Hepatocyte (in vitro differentiated cells): ENCODE measurements around the gene DDX17. TPM values are rescaled to one million over a fixed set of nuclear protein-coding genes. Genes with fewer than 3 reads are reported as not detected.

Experiments used
- DNase-seq: peaks from one replicate; pipeline ENCODE4 v3.0.0-alpha.2; 2016; ENCODE audit warnings: low spot score
- H2AFZ ChIP-seq: fragments of 200-600 bp; sonication (generic); 2 replicates; pipeline ENCODE4 v1.6.0; 2016; ENCODE audit warnings: antibody characterized with exemption, mild to moderate bottlenecking
- H3K27ac ChIP-seq: fragments of 200-600 bp; sonication (generic); 2 replicates; pipeline ENCODE4 v1.5.1; 2016; ENCODE audit warnings: mild to moderate bottlenecking
- H3K27me3 ChIP-seq: fragments of 200-600 bp; sonication (generic); 2 replicates; pipeline ENCODE4 v1.6.1; 2016
- H3K36me3 ChIP-seq: fragments of 200-600 bp; sonication (generic); replicated peaks from 2 replicates; pipeline ENCODE4 v1.5.1; 2016; ENCODE audit warnings: low read depth; ENCODE audit not compliant: insufficient read depth
- H3K4me1 ChIP-seq: fragments of 200-600 bp; sonication (generic); 2 replicates; pipeline ENCODE4 v1.5.1; 2016; ENCODE audit warnings: mild to moderate bottlenecking, moderate library complexity; ENCODE audit not compliant: insufficient read depth
- H3K4me2 ChIP-seq: fragments of 200-600 bp; sonication (generic); 2 replicates; pipeline ENCODE4 v1.6.0; 2016
- H3K4me3 ChIP-seq: fragments of 200-600 bp; sonication (generic); 2 replicates; pipeline ENCODE4 v1.5.1; 2016; ENCODE audit warnings: mild to moderate bottlenecking
- H3K79me2 ChIP-seq: fragments of 200-600 bp; sonication (generic); 2 replicates; pipeline ENCODE4 v1.6.0; 2017; ENCODE audit warnings: mild to moderate bottlenecking
- H3K9me2 ChIP-seq: fragments of 200-600 bp; sonication (generic); replicated peaks from 2 replicates; pipeline ENCODE4 v1.6.0; 2017; ENCODE audit warnings: mild to moderate bottlenecking; ENCODE audit not compliant: insufficient read depth
- H3K9me3 ChIP-seq: fragments of 200-600 bp; sonication (generic); 2 replicates; pipeline ENCODE4 v1.5.1; 2016; ENCODE audit warnings: low read depth, mild to moderate bottlenecking
- H4K20me1 ChIP-seq: fragments of 200-600 bp; sonication (generic); 2 replicates; pipeline ENCODE4 v1.6.0; 2016; ENCODE audit warnings: mild to moderate bottlenecking; ENCODE audit not compliant: insufficient read depth, poor library complexity, severe bottlenecking
- EZH2 ChIP-seq: fragments of 200-600 bp; sonication (generic); IDR thresholded peaks from 2 replicates; pipeline ENCODE4 v1.6.1; 2016; ENCODE audit warnings: antibody characterized with exemption, mild to moderate bottlenecking, borderline replicate concordance
- EZH2phosphoT487 ChIP-seq: fragments of 200-600 bp; sonication (generic); IDR thresholded peaks from one replicate; pipeline ENCODE4 v1.6.1; 2018; ENCODE audit warnings: antibody characterized with exemption, mild to moderate bottlenecking, low read depth, moderate library complexity; ENCODE audit not compliant: unreplicated experiment, severe bottlenecking
- WGBS: methylation state at CpG from one replicate; pipeline ENCODE4 v1.1.6; 2016; ENCODE audit warnings: low lambda C conversion rate; ENCODE audit errors: missing lambda C conversion rate; 5-methylcytosine and 5-hydroxymethylcytosine counted together
- polyA plus RNA-seq: library from polyadenylated mRNA; unstranded; fragments of >200 nt; fragmentation: Nextera tagmentation; extraction: Ambion mirVana; gene quantifications from 2 replicates; pipeline ENCODE4 v1.2.1, GENCODE V29; 2016
- total RNA-seq: library from RNA; depleted of rRNA; stranded (reverse); fragments of >200 nt; gene quantifications from 2 replicates; pipeline ENCODE4 v1.2.3, GENCODE V29; 2014
- TF ChIP-seq, protein P1 (sequence below): fragments of 200-600 bp; sonication (generic); IDR thresholded peaks from 2 replicates; pipeline ENCODE4 v1.5.1; 2016; ENCODE audit warnings: antibody characterized with exemption, mild to moderate bottlenecking; ENCODE audit not compliant: poor library complexity

The DDX17 gene
- total and polyA plus RNA-seq, 2 experiments from 2014 or later: 42.3 to 432 TPM

DNA sequence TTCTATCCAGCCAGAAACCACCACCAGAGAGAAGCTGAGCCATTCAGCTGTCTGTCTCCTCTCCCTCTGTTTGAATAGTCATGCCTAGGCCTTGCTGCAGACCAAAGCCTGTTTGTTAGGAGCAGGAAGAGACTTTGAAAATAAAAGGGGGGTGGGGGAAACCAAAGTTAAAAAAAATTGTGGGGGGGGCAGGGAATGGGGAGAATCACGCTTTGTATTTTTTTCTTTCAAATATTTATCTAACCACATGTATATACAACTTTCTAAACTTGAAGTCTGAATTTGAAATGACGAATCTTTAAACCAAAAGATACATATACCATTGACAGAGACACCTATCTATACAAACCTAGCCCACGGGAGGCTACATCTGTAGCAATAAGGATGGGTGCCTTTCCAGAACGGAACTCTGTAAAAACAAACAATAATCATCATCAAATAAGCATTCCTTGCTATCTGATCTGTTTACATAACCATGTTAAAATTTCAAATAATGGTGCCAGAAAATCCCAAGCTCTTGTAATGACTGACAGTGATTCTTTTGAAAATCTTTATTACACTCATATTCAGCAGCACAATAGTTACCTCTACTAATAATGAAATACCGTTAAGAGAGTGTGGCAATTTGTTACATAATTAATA, 14.3 kb downstream of the DDX17 start:
- Histone ChIP-seq H3K27me3 (no peaks in the 10 kb centered on the region), H3K36me3 (peaks cover 16% of the 10 kb centered on the region), H2AFZ (no peak overlapping the region), H3K79me2 (peaks cover 79% of the 10 kb centered on the region), H3K4me1 (no peaks in the 10 kb centered on the region), H4K20me1 (peaks cover 94% of the 10 kb centered on the region), H3K9me3 (no peaks in the 10 kb centered on the region), H3K4me2 (no peak overlapping the region), H3K9me2 (no peaks in the 10 kb centered on the region), H3K27ac (peak overlapping the region; percentile 25), H3K4me3 (no peak overlapping the region)
- DNase-seq: no peak
- TF ChIP-seq, protein P1, sequence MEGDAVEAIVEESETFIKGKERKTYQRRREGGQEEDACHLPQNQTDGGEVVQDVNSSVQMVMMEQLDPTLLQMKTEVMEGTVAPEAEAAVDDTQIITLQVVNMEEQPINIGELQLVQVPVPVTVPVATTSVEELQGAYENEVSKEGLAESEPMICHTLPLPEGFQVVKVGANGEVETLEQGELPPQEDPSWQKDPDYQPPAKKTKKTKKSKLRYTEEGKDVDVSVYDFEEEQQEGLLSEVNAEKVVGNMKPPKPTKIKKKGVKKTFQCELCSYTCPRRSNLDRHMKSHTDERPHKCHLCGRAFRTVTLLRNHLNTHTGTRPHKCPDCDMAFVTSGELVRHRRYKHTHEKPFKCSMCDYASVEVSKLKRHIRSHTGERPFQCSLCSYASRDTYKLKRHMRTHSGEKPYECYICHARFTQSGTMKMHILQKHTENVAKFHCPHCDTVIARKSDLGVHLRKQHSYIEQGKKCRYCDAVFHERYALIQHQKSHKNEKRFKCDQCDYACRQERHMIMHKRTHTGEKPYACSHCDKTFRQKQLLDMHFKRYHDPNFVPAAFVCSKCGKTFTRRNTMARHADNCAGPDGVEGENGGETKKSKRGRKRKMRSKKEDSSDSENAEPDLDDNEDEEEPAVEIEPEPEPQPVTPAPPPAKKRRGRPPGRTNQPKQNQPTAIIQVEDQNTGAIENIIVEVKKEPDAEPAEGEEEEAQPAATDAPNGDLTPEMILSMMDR: no peak
- TF ChIP-seq EZH2: no peak
- TF ChIP-seq EZH2phosphoT487: no peak
- 77% methylated on average over 5 of the region's 5 CpGs for WGBS

DNA sequence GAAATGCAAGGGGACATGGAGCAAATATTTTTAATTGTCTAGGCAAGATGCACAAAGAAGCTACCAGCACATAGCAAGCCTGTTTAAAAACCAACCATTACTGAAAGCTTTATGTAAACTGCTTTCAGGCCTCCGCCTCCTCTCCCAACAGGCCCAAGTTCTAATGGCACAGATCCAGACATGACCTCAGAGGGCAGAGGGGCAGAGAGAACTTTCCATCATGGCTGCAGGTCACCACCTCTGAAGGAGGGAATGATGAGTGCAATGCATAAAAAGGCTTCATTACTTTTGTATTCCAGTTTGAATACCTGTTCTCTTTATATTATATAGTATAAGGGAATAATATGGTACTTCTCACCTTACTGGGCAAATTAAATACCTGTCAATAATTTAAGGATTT, 15.2 kb downstream of the DDX17 start:
- Histone ChIP-seq H2AFZ (no peak overlapping the region), H3K9me2 (no peaks in the 10 kb centered on the region), H3K4me1 (no peaks in the 10 kb centered on the region), H3K27ac (peak overlapping the region; percentile 56), H3K36me3 (peaks cover 24% of the 10 kb centered on the region), H3K79me2 (peaks cover 73% of the 10 kb centered on the region), H3K9me3 (no peaks in the 10 kb centered on the region), H3K4me2 (no peak overlapping the region), H3K4me3 (no peak overlapping the region), H3K27me3 (no peaks in the 10 kb centered on the region), H4K20me1 (peaks cover 93% of the 10 kb centered on the region)
- 87% methylated on average over 1 of the region's 1 CpG for WGBS
- DNase-seq: peak; percentile 70
- TF ChIP-seq, protein P1: no peak
- TF ChIP-seq EZH2: no peak
- TF ChIP-seq EZH2phosphoT487: no peak

DNA sequence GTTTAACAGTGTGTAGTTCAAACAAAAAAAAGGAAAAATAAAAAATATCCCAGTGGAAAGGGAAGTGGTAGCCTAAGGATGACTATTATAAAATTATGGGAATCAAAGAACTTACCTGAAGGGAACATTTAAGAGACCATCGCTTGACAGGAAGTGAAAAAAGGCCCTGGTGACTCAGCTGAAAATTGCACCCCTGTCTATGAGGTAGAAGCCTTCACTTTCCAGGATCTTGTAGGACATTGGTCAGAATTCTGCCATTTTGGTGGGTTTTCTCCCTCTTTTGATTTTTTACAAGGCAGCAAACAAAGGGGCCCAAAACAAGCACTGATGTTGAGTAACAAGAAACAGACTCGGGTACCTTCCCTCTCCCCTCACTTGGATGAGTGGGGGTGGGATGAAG, 15.6 kb downstream of the DDX17 start:
- Histone ChIP-seq H2AFZ (no peak overlapping the region), H3K4me2 (no peak overlapping the region), H3K36me3 (peaks cover 26% of the 10 kb centered on the region), H3K27me3 (no peaks in the 10 kb centered on the region), H3K79me2 (peaks cover 69% of the 10 kb centered on the region), H3K4me1 (no peaks in the 10 kb centered on the region), H3K4me3 (no peak overlapping the region), H4K20me1 (peaks cover 93% of the 10 kb centered on the region), H3K9me2 (no peaks in the 10 kb centered on the region), H3K27ac (peak overlapping the region; percentile 56), H3K9me3 (no peaks in the 10 kb centered on the region)
- WGBS: 86% methylated on average over 2 of the region's 2 CpGs
- no peak for DNase-seq
- TF ChIP-seq EZH2phosphoT487: no peak
- TF ChIP-seq, protein P1: no peak
- no peak for TF ChIP-seq EZH2
